ENCODE measurements around the gene SLC4A11.

SLC4A11 gene

DNA sequence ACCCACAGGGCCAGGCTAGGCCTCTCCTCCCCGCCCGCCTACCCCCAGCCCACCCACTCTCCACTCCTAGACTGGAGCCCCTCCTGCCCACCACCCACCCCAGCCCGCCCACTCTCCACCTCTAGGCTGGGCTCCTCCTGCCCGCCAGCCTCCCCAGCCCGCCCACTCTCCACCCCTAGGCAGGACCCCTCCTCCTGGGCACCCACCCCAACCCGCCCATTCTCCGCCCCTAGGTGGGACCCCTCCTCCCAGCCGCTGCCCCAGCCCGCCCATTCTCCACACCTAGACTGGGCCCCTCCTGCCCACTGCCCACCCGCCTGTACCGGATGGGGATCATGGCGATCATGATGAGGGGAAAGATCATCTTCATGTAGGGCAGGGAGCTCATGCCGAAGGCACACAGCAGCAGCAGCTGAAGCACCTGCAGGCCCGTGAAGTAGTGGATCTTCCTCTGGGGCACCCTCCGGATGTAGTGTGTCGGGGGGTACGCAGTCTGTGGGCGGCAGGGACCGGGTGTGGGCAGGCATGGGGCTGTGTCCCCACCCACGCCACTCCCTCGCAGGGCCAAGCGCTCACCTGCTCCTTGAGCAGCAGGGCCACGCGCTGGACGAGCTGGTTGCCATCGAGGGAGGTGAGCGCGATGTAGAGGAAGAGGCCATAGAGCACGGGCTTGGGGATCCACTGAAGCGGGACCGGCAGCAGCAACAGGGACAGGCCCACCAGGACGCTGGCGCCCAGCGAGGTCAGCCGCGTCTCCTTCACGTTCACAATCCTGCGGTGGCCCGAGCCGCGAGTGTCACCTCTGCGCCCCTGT, 10.8 kb downstream of the SLC4A11 start:
- no peak for TF ChIP-seq CTCF (IDR thresholded peaks at IDR 0.05; ENCODE audit: insufficient read depth, low read length, missing control alignments)
- H3K4me3 ChIP-seq (ENCODE audit: low read depth, low read length), result no peak overlapping the region
- ChIA-PET POLR2A (interaction anchor here (0.7 kb wide), 1 partner anchor 19 kb away, joined by 3 read pairs; no protein-coding TSS in a partner anchor), CTCF (interaction anchor here (1.3 to 1.8 kb wide), 3 partner anchors 9 to 18 kb away, joined by 4 to 10 read pairs (median 7); partner anchors contain the start of gene ITPA)
- no peak for DNase-seq (ENCODE audit: low read depth, low spot score)

GRCh38 chr20:3227506-3227905, 11.5 kb downstream of the SLC4A11 start:
- CTCF ChIA-PET, result interaction anchor here (1.3 to 1.8 kb wide), 3 partner anchors 9 to 17 kb away, joined by 4 to 10 read pairs (median 7); partner anchors contain the start of gene ITPA
- POLR2A ChIA-PET, result interaction anchor here (0.7 kb wide), 1 partner anchor 20 kb away, joined by 3 read pairs; no protein-coding TSS in a partner anchor
- no peak for TF ChIP-seq CTCF (IDR thresholded peaks at IDR 0.05; ENCODE audit: insufficient read depth, low read length, missing control alignments)
- H3K4me3 ChIP-seq (ENCODE audit: low read depth, low read length), result no peak overlapping the region
- no peak for DNase-seq (ENCODE audit: low read depth, low spot score)

DNA sequence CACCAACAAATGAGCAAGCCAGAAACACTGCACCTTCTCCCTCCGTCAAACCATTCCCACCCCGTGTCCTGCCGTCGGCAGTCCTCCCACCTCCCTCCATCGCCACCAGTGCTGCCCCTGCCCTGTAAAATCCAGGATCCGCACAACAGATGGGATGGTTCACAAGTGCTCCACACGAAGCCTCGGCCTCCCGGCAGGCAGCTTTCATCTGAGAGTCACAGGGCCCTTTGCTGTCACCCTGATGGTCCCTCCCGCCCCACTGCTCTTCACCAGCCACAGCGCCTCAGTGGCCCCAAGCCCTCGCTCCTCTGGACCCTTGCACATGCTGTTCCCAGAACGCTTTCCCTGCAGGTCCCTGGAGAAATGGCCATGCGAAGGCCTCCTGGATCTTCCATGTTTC, 12.1 kb downstream of the SLC4A11 start:
- ChIA-PET POLR2A (no interaction called here), CTCF (interaction anchor here (1.3 to 1.8 kb wide), 3 partner anchors 8 to 17 kb away, joined by 4 to 10 read pairs (median 7); partner anchors contain the start of gene ITPA)
- no peak for DNase-seq (ENCODE audit: low read depth, low spot score)
- H3K4me3 ChIP-seq (ENCODE audit: low read depth, low read length), result no peak overlapping the region
- TF ChIP-seq CTCF (IDR thresholded peaks at IDR 0.05; ENCODE audit: insufficient read depth, low read length, missing control alignments), result no peak

GRCh38 chr20:3226093-3226492, 12.9 kb downstream of the SLC4A11 start:
- ChIA-PET POLR2A (no interaction called here), CTCF (interaction anchor here (1.6 kb wide), 1 partner anchor 9 kb away, joined by 4 read pairs; no protein-coding TSS in a partner anchor)
- no peak for DNase-seq (ENCODE audit: low read depth, low spot score)
- TF ChIP-seq CTCF (IDR thresholded peaks at IDR 0.05; ENCODE audit: insufficient read depth, low read length, missing control alignments), result no peak
- H3K4me3 ChIP-seq (ENCODE audit: low read depth, low read length), result no peak overlapping the region

- no peak for DNase-seq (ENCODE audit: low read depth, low spot score)
- no peak overlapping the region for H3K4me3 ChIP-seq (ENCODE audit: low read depth, low read length)
- CTCF ChIA-PET, result interaction anchor here (1.2 to 1.6 kb wide), 2 partner anchors 8 to 12 kb away, joined by 4 to 6 read pairs; no protein-coding TSS in a partner anchor
- TF ChIP-seq CTCF (IDR thresholded peaks at IDR 0.05; ENCODE audit: insufficient read depth, low read length, missing control alignments), result no peak
- POLR2A ChIA-PET, result no interaction called here
These were observed 14.1 kb downstream of the SLC4A11 start for GRCh38 chr20:3224681-3225421.

Data from AG04449 (cell line).